Daoy (cell line): ENCODE data around the gene NCBP3. TPM values are rescaled to one million over a fixed set of nuclear protein-coding genes. Genes with fewer than 3 reads are reported as not detected.
"Not testable (repeated sequence)": the region's sequence is repeated elsewhere in the genome, so short reads cannot be mapped to it uniquely, and the experiment has no call there.

Experiments
- DNase-seq: peaks from one replicate; pipeline ENCODE4 v3.0.0-alpha.2; 2015; ENCODE audit warnings: low read depth
- total RNA-seq: library from RNA; depleted of rRNA; stranded (reverse); fragments of >200 nt; shearing (Covaris generic); gene quantifications from 2 replicates; pipeline ENCODE4 v1.2.3, GENCODE V29; 2014

The NCBP3 gene
- total RNA-seq, 1 experiment from 2014 or later: 30.4 TPM

- DNase-seq: no peak
These were observed 34.9 kb upstream of the NCBP3 start for GRCh38 chr17:3880983-3881382.

- no peak for DNase-seq
These were observed 33.8 kb upstream of the NCBP3 start for GRCh38 chr17:3879591-3880417.

- DNase-seq: peak; percentile 63
These were observed 33.1 kb upstream of the NCBP3 start for GRCh38 chr17:3879186-3879585.

- no peak for DNase-seq
These were observed 31.2 kb upstream of the NCBP3 start for GRCh38 chr17:3877220-3877619.

- no peak for DNase-seq
These were observed 29.3 kb upstream of the NCBP3 start for GRCh38 chr17:3875317-3875716.

- no peak for DNase-seq
These were observed 27.8 kb upstream of the NCBP3 start for GRCh38 chr17:3873862-3874261.

- DNase-seq: peak; percentile 70
These were observed 24.8 kb upstream of the NCBP3 start for GRCh38 chr17:3870871-3871306.

- no peak for DNase-seq
These were observed 21.6 kb upstream of the NCBP3 start for GRCh38 chr17:3867606-3868005.

GRCh38 chr17:3867106-3867505 is 21.1 kb upstream of the NCBP3 start:
- DNase-seq: no peak

GRCh38 chr17:3866276-3866675 is 20.2 kb upstream of the NCBP3 start:
- no peak for DNase-seq

- DNase-seq: peak; percentile 75
These were observed 19.1 kb upstream of the NCBP3 start for GRCh38 chr17:3865176-3865575.

- no peak for DNase-seq
These were observed 18.5 kb upstream of the NCBP3 start for GRCh38 chr17:3864534-3864933.

- DNase-seq: no peak
These were observed 16.0 kb upstream of the NCBP3 start for GRCh38 chr17:3861761-3862681.

GRCh38 chr17:3860939-3861700 is 15.1 kb upstream of the NCBP3 start:
- DNase-seq: no peak

- no peak for DNase-seq
These were observed 13.9 kb upstream of the NCBP3 start for GRCh38 chr17:3859940-3860339.

- DNase-seq: no peak
These were observed 11.4 kb upstream of the NCBP3 start for GRCh38 chr17:3857261-3858105.

- DNase-seq: not testable (repeated sequence)
These were observed 8.2 kb upstream of the NCBP3 start for GRCh38 chr17:3854204-3854603.

GRCh38 chr17:3852561-3852960 is 6.5 kb upstream of the NCBP3 start:
- no peak for DNase-seq

- DNase-seq: no peak
These were observed 5.5 kb upstream of the NCBP3 start for GRCh38 chr17:3851461-3852100.

GRCh38 chr17:3848229-3848835 is 2.3 kb upstream of the NCBP3 start:
- peak; percentile 45 for DNase-seq
